Activated CD8-positive, alpha-beta memory T cell treated with anti-CD3 and anti-CD28 coated beads, Interleukin-2, amount 50 U/mL, for 1 hour (primary cell): ENCODE results near the gene RNF31.

Source experiments
- DNase-seq: peaks from one replicate; pipeline ENCODE4 v3.0.0-alpha.2; 2020; ENCODE audit errors: extremely low read depth

The RNF31 gene

GRCh38 chr14:24137529-24138395, 9.5 kb upstream of the RNF31 start:
- DNase-seq, result no peak

GRCh38 chr14:24138396-24139271, 8.7 kb upstream of the RNF31 start:
- DNase-seq, result no peak

- DNase-seq, result no peak
Measured at GRCh38 chr14:24139272-24139934, 7.9 kb upstream of the RNF31 start.

- peak; percentile 99 for DNase-seq
Measured at GRCh38 chr14:24141097-24141880, 6.0 kb upstream of the RNF31 start, which contains the start of gene EMC9. EMC9 (minus strand) TSS chr14:24141591; CDS start chr14:24141304, 287 bp downstream.

- no peak for DNase-seq
Measured at GRCh38 chr14:24143511-24143910, 3.8 kb upstream of the RNF31 start.

- DNase-seq, result no peak
Measured at GRCh38 chr14:24144451-24144850, 2.8 kb upstream of the RNF31 start.

GRCh38 chr14:24145219-24145618, 2.1 kb upstream of the RNF31 start:
- no peak for DNase-seq

GRCh38 chr14:24145690-24146452, 1.4 kb upstream of the RNF31 start:
- no peak for DNase-seq

- DNase-seq, result peak; percentile 48
Measured at GRCh38 chr14:24146453-24146977, 783 bp upstream of the RNF31 start, which contains the start of gene PSME2. PSME2 (minus strand) TSS chr14:24146610; CDS start chr14:24146581, 29 bp downstream.

GRCh38 chr14:24147761-24148428, 597 bp downstream of the RNF31 start:
- DNase-seq, result no peak

- DNase-seq, result no peak
Measured at GRCh38 chr14:24149302-24149969, 2.1 kb downstream of the RNF31 start.

- DNase-seq, result no peak
Measured at GRCh38 chr14:24150061-24150460, 2.8 kb downstream of the RNF31 start.

GRCh38 chr14:24150567-24150966, 3.3 kb downstream of the RNF31 start:
- DNase-seq, result no peak

- DNase-seq, result no peak
Measured at GRCh38 chr14:24150993-24151392, 3.7 kb downstream of the RNF31 start.

GRCh38 chr14:24151404-24152080, 4.2 kb downstream of the RNF31 start:
- DNase-seq, result no peak

GRCh38 chr14:24155100-24155499, 7.8 kb downstream of the RNF31 start:
- no peak for DNase-seq

GRCh38 chr14:24156840-24157239, 9.5 kb downstream of the RNF31 start:
- DNase-seq, result no peak

- no peak for DNase-seq
Measured at GRCh38 chr14:24157331-24157730, 10.0 kb downstream of the RNF31 start.
